H1 (cell line): ENCODE measurements around the gene TIAM2. TPM values are rescaled to one million over a fixed set of nuclear protein-coding genes. Genes with fewer than 3 reads are reported as not detected.

Source experiments
- CTCF ChIA-PET: fragments of 300-600 bp; sonication (Branson Sonifier 250); formaldehyde crosslinking; loops from one replicate; lab custom pipeline; 2021; ENCODE audit not compliant: partially characterized antibody; lab: Charles Lee
- POLR2A ChIA-PET: fragments of 300-600 bp; sonication (Branson Sonifier 250); formaldehyde crosslinking; loops from one replicate; lab custom pipeline; 2021; ENCODE audit warnings: inconsistent platforms; ENCODE audit not compliant: partially characterized antibody; lab: Charles Lee
- DNase-seq, 2 experiments: peaks; one replicate each; pipeline versions ENCODE4 v3.0.0 to v3.0.0-alpha.2; 2010 to 2022; ENCODE audit warnings: low spot score in 2 of 2, low read depth in 1 of 2, mixed read lengths in 1 of 2
- FAIRE-seq: peaks from 2 replicates; lab custom pipeline; 2011; peaks lifted over from hg19 to GRCh38; lab: Jason Lieb, UNC
- H2AFZ ChIP-seq: 2 replicates; pipeline ENCODE4 v1.8.1; 2012; ENCODE audit warnings: low read length, inconsistent platforms
- H2AK5ac ChIP-seq: 2 replicates; pipeline ENCODE4 v1.6.1; 2013; ENCODE audit warnings: low read depth, low read length
- H2BK120ac ChIP-seq: replicated peaks from 2 replicates; pipeline ENCODE3; 2013; ENCODE audit warnings: low read depth, low read length, inconsistent platforms
- H2BK12ac ChIP-seq: 2 replicates; pipeline ENCODE4 v1.6.1; 2013; ENCODE audit warnings: low read depth, low read length
- H2BK15ac ChIP-seq: 2 replicates; pipeline ENCODE4 v1.6.1; 2013; ENCODE audit warnings: low read length
- H2BK20ac ChIP-seq: 2 replicates; pipeline ENCODE4 v1.6.1; 2013; ENCODE audit warnings: low read length
- H2BK5ac ChIP-seq: 2 replicates; pipeline ENCODE4 v1.6.1; 2013; ENCODE audit warnings: low read depth, low read length
- H3K14ac ChIP-seq: 2 replicates; pipeline ENCODE4 v1.6.1; 2013; ENCODE audit warnings: inconsistent platforms; ENCODE audit not compliant: insufficient read length
- H3K18ac ChIP-seq: 2 replicates; pipeline ENCODE4 v1.6.1; 2013; ENCODE audit warnings: low read length; ENCODE audit errors: extremely low read depth
- H3K23ac ChIP-seq: 2 replicates; pipeline ENCODE4 v1.6.1; 2013; ENCODE audit warnings: inconsistent platforms; ENCODE audit not compliant: insufficient read length
- H3K23me2 ChIP-seq: 2 replicates; pipeline ENCODE4 v1.6.1; 2013; ENCODE audit warnings: low read depth, low read length
- H3K27ac ChIP-seq: 2 replicates; pipeline ENCODE4 v1.6.1; 2011; ENCODE audit warnings: low read depth, low read length, inconsistent platforms
- H3K27me3 ChIP-seq, 4 experiments: replicated peaks in 1 of 4; 1 replicate in 1 of 4; 2 replicates in 3 of 4; pipeline versions ENCODE4 v1.6.1 to v1.8.1; 2011 to 2013; ENCODE audit warnings: low read length in 3 of 4, mild to moderate bottlenecking in 3 of 4, inconsistent platforms in 2 of 4, mixed read lengths in 2 of 4, moderate library complexity in 1 of 4; ENCODE audit not compliant: control insufficient read depth in 3 of 4, insufficient read depth in 3 of 4; ENCODE audit errors: extremely low read depth in 1 of 4
- H3K36me3 ChIP-seq, 4 experiments: 2 replicates each; pipeline versions ENCODE4 v1.6.1 to v1.8.1; 2011 to 2013; ENCODE audit warnings: mild to moderate bottlenecking in 4 of 4, low read length in 3 of 4, moderate library complexity in 2 of 4, control low read depth in 1 of 4, inconsistent platforms in 1 of 4; ENCODE audit not compliant: insufficient read depth in 4 of 4, control insufficient read depth in 2 of 4
- H3K4ac ChIP-seq: replicated peaks from 2 replicates; pipeline ENCODE3; 2013; ENCODE audit warnings: low read length, low read depth, mixed read lengths, inconsistent platforms; ENCODE audit not compliant: insufficient read length
- H3K4me1 ChIP-seq, 4 experiments: replicated peaks in 1 of 4; 1 replicate in 1 of 4; 2 replicates in 3 of 4; pipeline versions ENCODE4 v1.6.1 to v1.8.1; 2011 to 2013; ENCODE audit warnings: low read length in 3 of 4, inconsistent platforms in 2 of 4, mixed read lengths in 1 of 4; ENCODE audit not compliant: insufficient read depth in 4 of 4, control insufficient read depth in 3 of 4
- H3K4me2 ChIP-seq, 2 experiments: 2 replicates each; pipeline versions ENCODE4 v1.6.1 to v1.8.1; 2011 to 2013; ENCODE audit warnings: low read depth in 2 of 2, low read length in 2 of 2, control low read depth in 1 of 2, inconsistent platforms in 1 of 2, mild to moderate bottlenecking in 1 of 2; ENCODE audit not compliant: insufficient read depth in 1 of 2
- H3K4me3 ChIP-seq, 4 experiments: fragments of 200-600, 300-600 bp in 1 of 4; sonication (generic), shearing (Covaris generic), sonication (Bioruptor Twin) in 1 of 4; 2 replicates each; pipeline versions ENCODE4 v1.5.1 to v1.8.1; 2011 to 2016; ENCODE audit warnings: low read length in 4 of 4, low read depth in 3 of 4, control low read depth in 2 of 4, inconsistent platforms in 2 of 4, mild to moderate bottlenecking in 2 of 4, mixed read lengths in 1 of 4, moderate library complexity in 1 of 4; ENCODE audit not compliant: insufficient read depth in 2 of 4; ENCODE audit errors: extremely low read depth in 1 of 4
- H3K56ac ChIP-seq: replicated peaks from 2 replicates; pipeline ENCODE3; 2013; ENCODE audit warnings: low read depth, mild to moderate bottlenecking, mixed read lengths, low read length, inconsistent platforms; ENCODE audit not compliant: insufficient read length
- H3K79me1 ChIP-seq: 2 replicates; pipeline ENCODE4 v1.6.1; 2013; ENCODE audit warnings: low read depth, low read length, control low read depth
- H3K79me2 ChIP-seq, 2 experiments: 2 replicates each; pipeline versions ENCODE4 v1.6.1 to v1.8.1; 2012 to 2013; ENCODE audit warnings: low read length in 2 of 2, mild to moderate bottlenecking in 2 of 2, inconsistent platforms in 1 of 2; ENCODE audit not compliant: insufficient read depth in 2 of 2, control insufficient read depth in 1 of 2
- H3K9ac ChIP-seq, 4 experiments: replicated peaks in 1 of 4; 1 replicate in 1 of 4; 2 replicates in 3 of 4; pipeline versions ENCODE4 v1.6.1 to v1.8.1; 2011 to 2013; ENCODE audit warnings: low read depth in 3 of 4, low read length in 3 of 4, control low read depth in 2 of 4, mild to moderate bottlenecking in 2 of 4, moderate library complexity in 2 of 4, inconsistent platforms in 1 of 4; ENCODE audit errors: extremely low read depth in 1 of 4
- H3K9me3 ChIP-seq, 2 experiments: 2 replicates each; pipeline versions ENCODE4 v1.6.1 to v1.8.1; 2012 to 2013; ENCODE audit warnings: mild to moderate bottlenecking in 2 of 2, moderate library complexity in 2 of 2, control low read depth in 1 of 2, inconsistent platforms in 1 of 2, low read depth in 1 of 2, low read length in 1 of 2, mixed read lengths in 1 of 2; ENCODE audit not compliant: insufficient read depth in 2 of 2
- H4K20me1 ChIP-seq, 2 experiments: replicated peaks in 1 of 2; 2 replicates each; pipeline versions ENCODE3 to v1.8.1; 2011 to 2013; ENCODE audit warnings: inconsistent platforms in 2 of 2, low read length in 2 of 2, mild to moderate bottlenecking in 1 of 2; ENCODE audit not compliant: insufficient read depth in 2 of 2, control insufficient read depth in 1 of 2
- H4K5ac ChIP-seq: 2 replicates; pipeline ENCODE4 v1.6.1; 2013; ENCODE audit warnings: low read length, low read depth, mixed read lengths, inconsistent platforms; ENCODE audit not compliant: insufficient read length
- H4K8ac ChIP-seq: 2 replicates; pipeline ENCODE4 v1.8.0; 2013; ENCODE audit warnings: mild to moderate bottlenecking, moderate library complexity, low read length, inconsistent platforms; ENCODE audit not compliant: insufficient read depth; ENCODE audit errors: extremely low read depth
- H4K91ac ChIP-seq: replicated peaks from 2 replicates; pipeline ENCODE3; 2013; ENCODE audit warnings: low read length, mixed read lengths, inconsistent platforms; ENCODE audit not compliant: insufficient read length
- BACH1 ChIP-seq: IDR thresholded peaks from 2 replicates; pipeline ENCODE4 v1.6.1; 2012; ENCODE audit warnings: low read length, improper control_type of control experiment
- BCL11A ChIP-seq, 2 experiments: IDR thresholded peaks; one replicate each; pipeline ENCODE4 v1.6.1; 2011; ENCODE audit warnings: low read depth in 2 of 2, low read length in 2 of 2, mild to moderate bottlenecking in 2 of 2
- CBX5 ChIP-seq: fragments of 300-800, 300-1000 bp; sonication (generic); IDR thresholded peaks from 2 replicates; pipeline ENCODE4 v1.7.1; 2016; ENCODE audit warnings: antibody characterized with exemption, low read length, low read depth
- CEBPB ChIP-seq: IDR thresholded peaks from 2 replicates; pipeline ENCODE4 v1.6.1; 2012; ENCODE audit warnings: low read depth, low read length
- HDAC6 ChIP-seq: IDR thresholded peaks from one replicate; pipeline ENCODE4 v1.7.1; 2012; ENCODE audit warnings: low read depth, mild to moderate bottlenecking, inconsistent platforms, low read length, moderate library complexity
- SP2 ChIP-seq: IDR thresholded peaks from 2 replicates; pipeline ENCODE4 v1.6.1; 2012; ENCODE audit warnings: mild to moderate bottlenecking, low read length, inconsistent platforms
- SUZ12 ChIP-seq: fragments of 200-600 bp; sonication (generic); IDR thresholded peaks from 2 replicates; pipeline ENCODE4 v1.6.1; 2012; ENCODE audit warnings: mild to moderate bottlenecking, inconsistent platforms, low read length, moderate library complexity, mixed read lengths
- TCF12 ChIP-seq: IDR thresholded peaks from 2 replicates; pipeline ENCODE4 v1.6.1; 2011; ENCODE audit warnings: low read depth, mild to moderate bottlenecking, low read length
- USF2 ChIP-seq: IDR thresholded peaks from 2 replicates; pipeline ENCODE4 v1.6.1; 2011; ENCODE audit warnings: low read length, improper control_type of control experiment
- WGBS, 2 experiments: shearing (Covaris generic) in 1 of 2; methylation state at CpG; one replicate each; pipeline versions ENCODE4 v1.1.6 to v1.1.7; 2013 to 2015; ENCODE audit warnings: low lambda C conversion rate in 2 of 2, mixed read lengths in 2 of 2, inconsistent platforms in 1 of 2, low coverage in 1 of 2, missing lambda C conversion rate in 1 of 2; ENCODE audit not compliant: insufficient replicate concordance in 2 of 2, insufficient coverage in 1 of 2, insufficient read length in 1 of 2; ENCODE audit errors: extremely low coverage in 1 of 2, missing lambda C conversion rate in 1 of 2; 5-methylcytosine and 5-hydroxymethylcytosine counted together
- polyA plus RNA-seq, 7 experiments: library from polyadenylated mRNA; depleted of rRNA in 3 of 7; stranded (reverse) in 5 of 7; unstranded in 2 of 7; fragments of >200 nt in 5 of 7; fragments of 200-250 nt in 2 of 7; gene quantifications; 1 replicate in 5 of 7; 2 replicates in 1 of 7; 4 replicates in 1 of 7; pipeline versions ENCODE4 v1.2.1 to v1.2.3, GENCODE V29; 2011 to 2013; ENCODE audit warnings: missing spikeins in 2 of 7, mixed read lengths in 2 of 7
- total RNA-seq: library from RNA; stranded (reverse); fragmentation: NEBNext Ultra II Directional; extraction: Animal tissue kit (Norgen Biotek cat#: 25700); gene quantifications from 2 replicates; pipeline ENCODE4 v1.2.1, GENCODE V29; 2021
- TF ChIP-seq, protein P1 (sequence below): IDR thresholded peaks from 2 replicates; pipeline ENCODE4 v1.6.1; 2012; ENCODE audit warnings: low read length, inconsistent platforms

Gene TIAM2
- total and polyA plus RNA-seq, 2 of the 8 experiments (the other 6 are each of a cell fraction or from before 2014, with no cell fraction given): 7.4 to 23.9 TPM

DNA sequence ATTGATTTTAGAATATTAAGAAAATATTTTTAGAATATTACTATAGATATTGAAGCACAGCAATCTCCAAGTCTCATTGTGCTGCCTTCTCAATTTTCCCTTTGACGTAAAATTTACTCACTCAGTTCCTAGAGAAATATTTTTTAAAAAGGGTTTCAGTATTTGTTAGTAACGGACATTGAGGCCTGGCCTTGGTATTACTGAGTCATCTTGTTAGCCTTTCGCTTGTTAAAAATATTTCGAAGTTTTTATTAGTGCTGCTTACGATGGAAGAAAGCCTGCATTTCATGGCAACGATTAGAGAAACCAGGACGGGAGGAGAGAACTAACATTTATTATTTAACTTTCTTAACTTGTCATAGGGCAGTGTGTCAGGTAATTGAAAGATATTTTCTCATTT, 82.2 kb downstream of the TIAM2 start:
- Histone ChIP-seq H2AK5ac (no peak overlapping the region), H2AFZ (no peak overlapping the region), H3K4ac (no peak overlapping the region), H3K9me3 (no peaks in the 10 kb centered on the region), H4K5ac (no peak overlapping the region), H2BK5ac (no peak overlapping the region), H3K27ac (no peak overlapping the region), H3K4me3 (no peak overlapping the region), H3K23ac (no peak overlapping the region), H3K9ac (no peak overlapping the region), H2BK15ac (no peak overlapping the region), H3K27me3 (no peaks in the 10 kb centered on the region), H3K4me2 (no peak overlapping the region), H3K36me3 (no peaks in the 10 kb centered on the region), H3K18ac (no peak overlapping the region), H2BK20ac (no peak overlapping the region), H3K4me1 (peaks cover 0 to 3% (median 0%) of the 10 kb centered on the region in 4 experiments; a peak in 1 of 7 replicates), H3K79me2 (no peaks in the 10 kb centered on the region), H4K20me1 (no peaks in the 10 kb centered on the region), H3K79me1 (no peaks in the 10 kb centered on the region), H3K14ac (no peak overlapping the region), H2BK120ac (no peak overlapping the region), H3K23me2 (no peaks in the 10 kb centered on the region), H4K91ac (no peak overlapping the region), H3K56ac (no peak overlapping the region), H4K8ac (no peak overlapping the region), H2BK12ac (no peak overlapping the region)
- ChIA-PET POLR2A (no interaction called here), CTCF (interaction anchor here (0.7 to 1.1 kb wide), 2 partner anchors 13 to 52 kb away, joined by 3 to 4 read pairs; no protein-coding TSS in a partner anchor)
- DNase-seq (no peak), FAIRE-seq (no peak)
- WGBS, 2 experiments: 91% methylated on average over 7 of the region's 7 CpGs; no CpG with 5 or more reads in 1 of the 2 experiments
- TF ChIP-seq HDAC6: no peak
- TF ChIP-seq BCL11A (IDR thresholded peaks at IDR 0.05; ENCODE audit: low read depth in 2 of 2, low read length in 2 of 2): no peak
- TF ChIP-seq CBX5: no peak
- TF ChIP-seq BACH1: no peak
- TF ChIP-seq TCF12: no peak
- TF ChIP-seq SUZ12: no peak
- TF ChIP-seq SP2: no peak
- no peak for TF ChIP-seq CEBPB
- no peak for TF ChIP-seq USF2
- TF ChIP-seq, protein P1, sequence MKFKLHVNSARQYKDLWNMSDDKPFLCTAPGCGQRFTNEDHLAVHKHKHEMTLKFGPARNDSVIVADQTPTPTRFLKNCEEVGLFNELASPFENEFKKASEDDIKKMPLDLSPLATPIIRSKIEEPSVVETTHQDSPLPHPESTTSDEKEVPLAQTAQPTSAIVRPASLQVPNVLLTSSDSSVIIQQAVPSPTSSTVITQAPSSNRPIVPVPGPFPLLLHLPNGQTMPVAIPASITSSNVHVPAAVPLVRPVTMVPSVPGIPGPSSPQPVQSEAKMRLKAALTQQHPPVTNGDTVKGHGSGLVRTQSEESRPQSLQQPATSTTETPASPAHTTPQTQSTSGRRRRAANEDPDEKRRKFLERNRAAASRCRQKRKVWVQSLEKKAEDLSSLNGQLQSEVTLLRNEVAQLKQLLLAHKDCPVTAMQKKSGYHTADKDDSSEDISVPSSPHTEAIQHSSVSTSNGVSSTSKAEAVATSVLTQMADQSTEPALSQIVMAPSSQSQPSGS: no peak
